GM19023 (cell line): Measurements from ENCODE around the gene ING4.
"Not testable (repeated sequence)": the region's sequence is repeated elsewhere in the genome, so short reads cannot be mapped to it uniquely, and the experiment has no call there.

Source experiments
- ATAC-seq: cut with Tn5 transposase; IDR thresholded peaks from one replicate; pipeline ENCODE4 v1.9.1; 2021; ENCODE audit warnings: mild to moderate bottlenecking, moderate library complexity; ENCODE audit not compliant: unreplicated experiment

Gene ING4

DNA sequence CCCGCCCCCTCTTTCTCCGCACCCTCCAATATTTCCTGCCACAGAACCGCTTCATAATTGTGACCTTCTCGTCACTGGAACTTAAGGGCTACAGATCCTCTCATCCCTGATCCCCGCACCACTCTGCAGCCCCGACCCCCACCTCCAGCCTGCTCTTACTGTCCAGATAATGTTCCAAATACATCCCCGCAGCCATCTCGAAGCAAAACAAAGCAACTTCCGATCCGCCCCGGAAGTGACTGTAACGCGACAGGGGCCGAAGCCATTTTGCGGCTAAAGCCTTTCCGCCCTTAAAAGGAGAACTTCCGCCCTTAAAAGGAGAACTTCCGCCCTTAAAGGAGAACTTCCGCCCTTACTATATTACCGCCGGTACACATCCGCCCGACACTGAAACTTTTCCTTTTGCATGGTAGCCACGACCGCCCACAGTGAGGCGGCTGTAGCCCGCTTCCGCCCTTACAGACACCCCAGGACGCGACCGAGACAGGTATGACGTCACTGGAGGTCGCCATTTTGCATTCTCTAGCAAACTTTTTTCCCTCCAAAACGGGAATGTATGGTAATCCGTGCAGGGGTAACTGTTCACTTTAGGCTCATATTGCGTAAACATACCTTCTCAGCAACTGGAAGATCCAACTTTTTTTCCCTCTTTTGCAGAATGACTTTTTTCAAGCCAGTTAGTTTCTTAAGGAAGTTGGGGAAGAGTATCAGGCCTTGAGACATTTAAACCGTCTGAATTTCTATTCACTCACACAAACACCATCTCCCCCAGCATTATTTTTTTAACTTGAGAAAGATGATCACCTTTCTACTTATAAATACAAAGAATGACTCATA lies at the start of gene ING4:
ING4 (minus strand) TSS at position 214 of the 837 bp plus-strand sequence; CDS start at position 196, 18 bp downstream.
- peak; percentile 98 for ATAC-seq

GRCh38 chr12:6708960-6709394 lies 46.1 kb upstream of the ING4 start:
- no peak for ATAC-seq

- ATAC-seq, result not testable (repeated sequence)
These were observed 45.4 kb upstream of the ING4 start for GRCh38 chr12:6708351-6708750.

DNA sequence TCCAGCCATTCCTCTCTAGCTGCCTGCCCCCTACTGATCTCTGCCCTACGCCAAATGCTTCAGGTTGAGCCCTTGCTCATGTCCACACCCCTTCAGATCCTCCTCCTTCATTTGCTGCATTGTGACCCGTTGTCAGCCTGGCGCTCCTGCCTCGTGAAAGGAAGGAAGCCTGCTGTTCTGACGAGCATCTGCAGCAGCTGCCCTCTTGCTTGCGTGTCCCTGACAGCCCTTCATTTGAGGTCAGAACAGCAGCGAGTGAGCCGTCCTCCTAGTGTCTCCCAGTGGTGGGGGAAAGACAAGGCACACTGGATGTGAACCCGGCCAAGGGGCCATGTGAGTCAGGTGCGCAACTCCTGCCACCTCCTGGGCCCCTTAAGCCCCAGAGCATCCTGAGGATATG lies 40.7 kb upstream of the ING4 start:
- no peak for ATAC-seq

DNA sequence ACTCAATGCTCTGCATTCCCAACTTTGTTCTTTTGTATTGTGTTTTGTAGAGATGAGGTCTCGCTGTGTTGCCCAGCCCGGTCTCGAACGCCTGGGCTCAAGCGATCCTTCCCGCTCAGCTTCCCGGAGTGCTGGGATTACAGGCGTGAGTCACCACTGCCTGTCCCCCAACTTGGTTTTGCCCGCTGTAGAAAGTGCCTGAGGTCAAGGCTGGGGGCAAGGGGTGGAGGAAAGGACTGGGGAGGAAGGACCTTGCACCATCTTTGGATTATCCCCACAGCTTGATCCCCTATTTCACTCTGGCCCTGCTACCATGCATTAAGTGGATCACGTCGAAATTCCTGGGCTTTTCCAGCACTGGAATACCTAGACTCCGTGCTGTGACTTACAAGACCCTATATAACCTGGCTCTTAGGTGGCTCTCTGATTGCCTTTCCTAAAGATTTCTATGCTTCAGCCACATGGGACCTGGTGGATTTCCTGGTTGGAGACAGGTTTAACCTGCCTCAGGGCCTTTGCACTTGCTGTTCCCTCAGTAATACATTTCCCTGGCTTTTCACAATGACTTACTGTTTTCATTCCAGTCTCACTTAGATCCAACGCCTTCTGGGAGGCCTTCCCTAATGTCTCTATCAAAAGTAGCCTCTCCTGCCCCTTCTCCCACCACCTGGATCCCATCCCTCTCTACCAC lies 38.3 kb upstream of the ING4 start:
- no peak for ATAC-seq

DNA sequence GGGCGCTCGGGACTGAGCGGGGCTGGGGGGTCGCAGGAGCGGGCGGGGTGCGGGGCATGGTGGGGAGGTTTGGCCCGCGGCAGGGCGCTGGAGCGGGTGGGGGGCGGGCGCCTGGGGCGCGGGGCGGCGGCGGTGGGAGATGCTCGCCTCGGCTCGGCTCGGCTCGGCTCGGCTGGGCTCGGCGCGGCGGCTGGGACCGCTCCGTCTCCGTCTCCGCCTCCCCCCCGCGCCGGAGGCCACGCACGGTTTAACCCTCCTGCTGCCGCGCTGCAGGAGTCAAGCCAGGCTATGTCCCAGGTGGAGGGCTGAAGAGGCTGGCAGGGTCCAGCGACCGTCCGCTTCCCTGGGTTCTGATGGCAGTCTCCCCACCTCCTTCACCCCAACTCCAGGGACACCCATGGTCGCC lies 37.7 kb upstream of the ING4 start, which contains the start of gene PIANP:
PIANP (minus strand) TSS at position 170 of the 406 bp plus-strand sequence. CDS start 2,754 bp downstream, outside the sequence.
- ATAC-seq, result no peak

DNA sequence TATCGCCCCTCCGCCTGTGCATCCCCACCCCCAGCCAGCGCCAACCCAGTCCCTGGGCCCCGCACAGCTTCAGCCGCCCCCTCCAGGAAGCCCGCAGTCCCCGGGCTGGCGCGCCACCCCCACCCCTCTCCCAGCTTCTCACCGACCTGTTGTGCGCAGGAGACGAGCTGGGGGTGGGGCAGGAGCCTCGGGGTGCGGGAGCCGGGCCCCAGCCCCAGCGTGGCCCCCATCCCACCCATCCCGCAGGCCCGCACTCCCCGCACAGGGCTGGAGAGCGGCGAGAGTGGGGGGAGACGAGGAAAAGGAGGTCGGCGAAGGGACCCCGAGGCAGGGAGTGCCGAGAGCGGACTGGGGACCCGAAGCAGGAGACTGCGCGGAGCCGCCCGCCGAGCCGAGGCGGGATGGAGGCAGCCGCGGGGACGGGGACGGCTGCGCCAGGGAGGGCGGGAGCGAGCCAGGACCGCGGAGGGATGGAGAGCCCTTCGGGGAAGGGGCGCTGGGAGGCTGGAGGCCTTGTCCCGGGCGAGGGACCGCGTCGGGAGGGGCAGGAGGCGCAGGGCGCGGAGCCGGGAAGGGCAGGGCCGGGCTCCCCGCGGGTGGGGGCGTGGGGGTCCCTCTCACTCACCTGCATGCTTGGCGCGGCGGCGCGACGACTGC lies 37.2 kb upstream of the ING4 start:
- ATAC-seq, result no peak

- no peak for ATAC-seq
These were observed 36.5 kb upstream of the ING4 start for GRCh38 chr12:6699259-6699988.

DNA sequence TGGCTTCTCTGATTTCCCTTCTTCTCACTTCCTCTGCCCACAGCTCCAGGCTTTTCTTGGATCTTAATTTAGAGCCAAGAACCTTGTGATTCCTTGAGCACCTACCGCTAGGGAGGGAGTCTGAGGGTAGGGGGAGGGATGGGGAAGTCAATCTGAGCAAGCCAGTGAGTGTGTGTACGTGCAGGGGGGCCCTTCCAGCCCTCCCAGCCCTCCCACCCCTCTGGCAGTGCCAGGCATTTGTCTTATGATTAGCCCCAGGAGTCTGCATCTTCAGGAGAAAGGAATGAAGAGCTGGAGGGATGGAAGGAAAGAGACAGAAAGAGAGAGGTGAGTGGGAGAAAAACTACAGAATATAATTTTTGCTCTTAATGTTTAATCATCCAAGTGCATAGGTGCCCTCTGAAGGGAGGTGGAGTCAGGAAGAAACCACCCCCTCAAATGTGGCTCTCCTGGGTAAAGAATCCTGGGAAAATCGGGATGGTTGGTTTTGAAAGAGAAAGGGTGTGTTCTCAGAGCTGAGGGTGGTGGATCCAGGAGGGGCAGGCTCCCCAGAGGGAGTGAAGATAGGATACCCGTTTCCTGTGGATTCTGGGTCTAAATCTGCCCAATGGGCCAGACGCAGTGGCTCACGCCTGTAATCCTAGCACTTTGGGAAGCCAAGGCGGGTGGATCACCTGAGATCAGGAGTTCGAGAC lies 35.6 kb upstream of the ING4 start:
- ATAC-seq, result no peak

DNA sequence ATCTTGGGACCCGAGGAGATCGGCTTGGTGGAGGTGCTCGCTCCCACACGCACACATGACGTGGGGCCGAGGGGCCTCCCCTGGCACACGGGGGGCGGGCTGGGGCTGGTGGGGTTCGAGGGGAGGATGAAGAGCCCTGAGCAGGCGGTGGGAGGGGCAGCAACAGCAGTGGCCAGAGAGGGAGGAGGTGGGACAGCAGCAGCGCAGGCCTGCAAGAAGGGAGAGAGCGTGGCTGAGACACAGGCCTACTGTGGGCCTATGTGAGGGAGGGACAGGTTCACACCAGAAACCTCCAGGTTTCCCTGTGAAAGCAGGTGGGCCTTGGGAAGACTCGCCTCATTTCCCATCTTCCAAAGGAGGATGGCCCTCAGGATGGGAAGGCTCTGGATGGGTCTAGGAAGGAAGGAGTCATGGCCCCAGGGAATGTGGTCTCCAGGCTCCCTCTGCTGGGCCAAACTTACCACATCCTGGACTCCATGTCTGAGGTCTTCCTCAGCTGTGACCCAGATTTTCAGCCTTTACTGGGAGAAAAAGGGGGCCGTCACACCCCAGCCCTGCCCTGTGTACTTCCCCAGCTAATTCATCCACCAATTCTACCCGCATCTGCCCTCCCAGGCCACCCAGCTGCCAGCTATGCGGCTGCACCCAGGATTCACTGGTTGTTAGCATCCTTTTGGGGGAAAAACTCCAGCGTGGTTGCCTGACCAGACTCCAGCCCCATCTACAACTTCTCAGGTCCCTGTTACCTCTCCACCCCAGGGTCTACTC lies 34.8 kb upstream of the ING4 start:
- ATAC-seq, result no peak

DNA sequence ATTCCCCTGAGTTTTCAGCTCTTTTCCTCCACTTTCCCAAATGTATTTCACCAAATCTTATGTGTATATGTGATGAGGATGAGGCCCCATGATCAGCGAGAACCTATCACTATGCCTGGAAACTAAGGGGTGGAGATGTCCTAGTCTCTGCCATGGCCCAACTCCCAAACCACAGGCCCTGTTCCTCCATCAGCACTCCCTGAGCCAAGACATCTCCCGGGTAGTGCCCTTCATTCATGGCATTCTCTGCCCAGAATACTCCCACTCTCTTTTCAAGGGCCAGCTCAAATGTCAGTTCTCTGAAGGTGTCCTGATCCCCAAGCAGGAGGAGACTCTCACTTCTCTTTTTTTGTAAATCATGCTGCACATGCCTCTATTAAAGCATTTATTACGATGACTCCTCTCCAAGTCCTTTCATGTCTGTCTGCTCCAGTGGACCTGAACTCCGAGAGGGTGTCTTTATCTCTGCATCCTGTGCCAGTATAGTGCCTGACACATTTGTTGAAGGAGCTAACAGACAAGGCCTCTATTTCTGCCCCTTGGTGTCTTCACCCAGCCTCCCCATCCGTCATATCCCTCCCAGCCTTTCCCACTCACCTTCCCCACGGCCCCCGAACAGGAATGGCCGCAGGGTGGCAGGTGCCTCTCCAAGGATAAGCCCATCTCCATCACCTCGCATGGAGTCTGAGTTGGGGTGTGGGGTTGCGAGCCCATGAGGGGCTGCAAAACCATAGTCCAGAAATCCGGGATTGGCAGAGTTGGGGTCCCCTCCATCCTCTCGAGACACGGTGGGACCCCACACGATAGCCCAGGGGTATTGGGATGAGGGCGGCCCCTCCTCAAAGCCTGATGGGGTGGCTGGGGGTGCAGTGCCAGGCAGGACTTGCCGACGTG lies 34.0 kb upstream of the ING4 start:
- ATAC-seq, result no peak

- ATAC-seq, result no peak
These were observed 32.6 kb upstream of the ING4 start for GRCh38 chr12:6695313-6696045.

DNA sequence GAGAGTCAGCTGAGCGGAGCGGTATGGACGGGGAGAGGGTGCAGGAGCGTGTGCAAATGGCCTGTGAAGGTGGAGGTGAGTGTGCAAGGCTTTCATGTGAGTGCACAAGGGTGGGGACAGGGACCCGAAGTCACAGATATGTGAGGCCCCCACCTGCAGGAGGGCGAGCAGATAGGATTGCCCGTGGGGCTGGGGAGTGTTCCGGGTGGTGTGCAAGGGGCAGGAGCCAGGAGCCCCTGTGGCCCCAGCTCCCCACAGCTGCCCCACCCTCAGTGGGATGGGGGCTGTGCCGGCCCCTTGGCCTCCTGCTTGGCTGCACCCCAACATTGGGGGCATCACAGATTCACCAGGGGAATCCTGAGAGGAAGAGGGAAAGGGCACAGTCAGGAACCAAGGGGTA lies 31.8 kb upstream of the ING4 start:
- ATAC-seq, result no peak

DNA sequence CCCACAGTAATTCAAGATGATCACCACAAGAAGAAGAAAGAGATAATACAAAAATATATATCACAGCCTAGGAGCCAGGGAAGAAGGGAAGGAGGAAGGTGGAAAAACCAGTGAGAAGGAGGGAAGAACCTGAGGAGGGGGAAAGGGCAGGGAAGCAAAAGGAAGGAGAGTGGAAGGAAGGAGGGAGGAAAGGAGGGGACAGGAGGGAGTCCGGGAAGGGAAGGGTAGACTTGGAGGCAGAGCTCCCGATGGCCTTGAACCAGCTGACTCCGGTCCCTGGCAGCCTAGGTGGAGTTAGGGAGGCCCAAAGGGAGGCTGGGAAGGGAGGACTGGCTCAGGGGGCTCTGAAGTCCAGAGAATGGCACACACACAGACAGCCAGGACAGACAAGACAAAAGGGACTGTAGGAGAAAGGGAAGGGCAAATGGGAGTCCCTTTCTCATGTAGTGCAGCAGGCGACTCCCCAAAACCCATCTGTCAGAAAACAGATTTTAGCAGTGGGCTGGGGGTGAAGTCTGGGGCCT lies 31.0 kb upstream of the ING4 start:
- no peak for ATAC-seq

DNA sequence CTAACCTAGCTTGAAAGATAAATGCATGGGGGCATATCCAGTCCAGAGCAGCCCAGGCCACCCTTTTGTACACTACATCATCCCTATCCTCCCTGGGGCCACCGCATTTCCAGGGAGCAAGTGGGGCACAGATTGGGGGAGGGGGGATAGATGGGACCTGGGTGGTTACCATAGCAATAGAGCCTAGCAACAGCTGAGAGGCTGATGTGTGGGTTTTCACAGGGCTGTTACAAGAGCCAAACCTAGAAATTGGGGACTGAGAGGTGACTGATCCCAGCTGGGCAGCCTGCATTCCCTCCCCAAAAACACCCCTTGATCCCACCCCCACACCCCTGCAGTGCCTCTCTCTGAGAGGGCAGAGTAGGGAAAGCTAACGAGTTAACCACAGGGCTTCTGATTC lies 30.0 kb upstream of the ING4 start:
- ATAC-seq, result no peak

- ATAC-seq, result no peak
These were observed 28.6 kb upstream of the ING4 start for GRCh38 chr12:6691473-6691872.

- peak; percentile 80 for ATAC-seq
These were observed 26.3 kb upstream of the ING4 start, which contains the start of gene ZNF384 for GRCh38 chr12:6688999-6689882. Gene ZNF384 (minus strand): TSS chr12:6689375. CDS start chr12:6679520, 9,855 bp downstream.
